ENCODE measurements around the gene CELSR3. TPM values are rescaled to one million over a fixed set of nuclear protein-coding genes. Genes with fewer than 3 reads are reported as not detected.

Gene CELSR3
- total RNA-seq, 2 experiments from 2014 or later, result 20.9 to 24.0 TPM

- no peak for DNase-seq
- CTCF ChIA-PET, result interaction anchor here (1.7 kb wide), 1 partner anchor 11 kb away, joined by 4 read pairs; no protein-coding TSS in a partner anchor
- no peak overlapping the region for H3K4me3 Mint-ChIP-seq
- H3K27ac Mint-ChIP-seq, result no peak overlapping the region
- ATAC-seq, result no peak
- no peaks in the 10 kb centered on the region for H3K9me3 Mint-ChIP-seq (ENCODE audit: low read depth)
- H3K27me3 Mint-ChIP-seq, result no peaks in the 10 kb centered on the region
- H3K36me3 Mint-ChIP-seq, result peaks cover 42% of the 10 kb centered on the region
- peaks cover 6% of the 10 kb centered on the region for H3K4me1 Mint-ChIP-seq
Measured at GRCh38 chr3:48695393-48695753, 32.7 kb upstream of the CELSR3 start.

GRCh38 chr3:48694610-48695392, 32.1 kb upstream of the CELSR3 start:
- ATAC-seq (no peak), DNase-seq (no peak)
- Mint-ChIP-seq H3K27me3 (no peaks in the 10 kb centered on the region), H3K36me3 (peaks cover 43% of the 10 kb centered on the region), H3K27ac (no peak overlapping the region), H3K4me3 (no peak overlapping the region), H3K9me3 (ENCODE audit: low read depth) (no peaks in the 10 kb centered on the region), H3K4me1 (peaks cover 6% of the 10 kb centered on the region)
- CTCF ChIA-PET, result interaction anchor here (1.7 kb wide), 1 partner anchor 10 kb away, joined by 4 read pairs; no protein-coding TSS in a partner anchor

DNA sequence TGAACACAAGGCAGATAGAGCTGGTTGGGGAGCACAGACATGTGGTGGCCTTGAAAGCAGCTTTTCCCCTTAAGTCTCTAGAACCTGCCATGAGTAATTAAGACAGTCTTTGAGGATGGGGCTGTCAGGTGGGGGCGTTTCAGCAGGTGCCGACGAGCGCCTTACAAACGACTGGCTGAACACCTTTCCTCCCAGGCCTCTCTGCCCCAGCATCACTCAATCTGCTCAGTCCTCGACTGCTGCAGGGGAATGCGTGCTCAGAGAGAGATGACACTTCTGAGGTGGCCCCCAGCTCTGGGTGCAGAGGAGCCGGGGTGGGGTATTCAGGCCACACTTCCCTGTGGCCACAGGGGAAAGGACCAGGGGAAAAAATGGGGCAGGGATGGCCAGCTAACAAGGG, 31.1 kb upstream of the CELSR3 start:
- DNase-seq, result no peak
- Mint-ChIP-seq H3K4me1 (peaks cover 5% of the 10 kb centered on the region), H3K36me3 (peaks cover 41% of the 10 kb centered on the region), H3K4me3 (no peak overlapping the region), H3K9me3 (ENCODE audit: low read depth) (no peaks in the 10 kb centered on the region), H3K27ac (no peak overlapping the region), H3K27me3 (no peaks in the 10 kb centered on the region)
- ATAC-seq, result no peak
- CTCF ChIA-PET, result interaction anchor here (0.6 kb wide), 1 partner anchor 29 kb away, joined by 3 read pairs; no protein-coding TSS in a partner anchor

GRCh38 chr3:48692551-48692950, 29.9 kb upstream of the CELSR3 start:
- ATAC-seq, result no peak

DNA sequence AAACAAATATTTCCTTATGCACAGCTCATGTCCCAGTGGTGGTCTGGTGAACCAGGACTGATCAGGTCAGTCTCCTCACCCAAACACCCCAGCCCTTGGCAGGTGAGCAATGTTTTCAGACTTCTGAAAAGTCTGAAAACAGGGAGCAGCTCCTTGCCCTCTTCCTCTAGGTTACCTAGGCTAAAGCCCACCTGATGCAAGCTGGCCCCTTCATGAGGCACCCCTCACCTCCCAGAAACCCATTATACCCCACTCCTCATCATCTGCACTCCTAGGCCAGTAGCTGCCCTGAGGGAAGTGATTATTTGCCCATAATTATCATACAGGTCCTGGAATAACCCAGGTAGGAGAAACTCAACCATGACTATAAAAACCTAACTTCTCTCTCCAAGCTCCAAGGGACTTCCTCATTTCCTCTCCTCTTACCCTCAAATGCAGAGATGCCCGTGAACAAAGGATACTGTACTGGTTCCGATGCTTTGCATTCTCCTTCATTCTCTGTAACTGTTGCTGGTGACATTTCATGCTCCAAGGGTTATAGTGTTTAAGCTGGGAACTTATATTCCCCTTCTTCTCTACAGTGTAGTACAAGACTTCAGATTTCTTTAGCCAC, 28.3 kb upstream of the CELSR3 start:
- Mint-ChIP-seq H3K4me1 (peaks cover 6% of the 10 kb centered on the region), H3K36me3 (peaks cover 42% of the 10 kb centered on the region), H3K27me3 (no peaks in the 10 kb centered on the region), H3K9me3 (ENCODE audit: low read depth) (no peaks in the 10 kb centered on the region), H3K4me3 (no peak overlapping the region), H3K27ac (peak overlapping the region; percentile 19)
- no peak for DNase-seq
- ATAC-seq, result no peak
- CTCF ChIA-PET, result interaction anchor here (1.3 kb wide), 1 partner anchor 18 kb away, joined by 3 read pairs; no protein-coding TSS in a partner anchor

More at GRCh38 chr3:48692551-48692950, 29.9 kb upstream of the CELSR3 start:
- H3K27me3 Mint-ChIP-seq, result no peaks in the 10 kb centered on the region
- CTCF ChIA-PET, result interaction anchor here (1.4 kb wide), 1 partner anchor 47 kb away, joined by 3 read pairs; no protein-coding TSS in a partner anchor
- no peak overlapping the region for H3K27ac Mint-ChIP-seq
- H3K4me1 Mint-ChIP-seq, result peaks cover 5% of the 10 kb centered on the region
- H3K4me3 Mint-ChIP-seq, result no peak overlapping the region
- no peak for DNase-seq
- H3K9me3 Mint-ChIP-seq (ENCODE audit: low read depth), result no peaks in the 10 kb centered on the region
- H3K36me3 Mint-ChIP-seq, result peaks cover 47% of the 10 kb centered on the region

DNA sequence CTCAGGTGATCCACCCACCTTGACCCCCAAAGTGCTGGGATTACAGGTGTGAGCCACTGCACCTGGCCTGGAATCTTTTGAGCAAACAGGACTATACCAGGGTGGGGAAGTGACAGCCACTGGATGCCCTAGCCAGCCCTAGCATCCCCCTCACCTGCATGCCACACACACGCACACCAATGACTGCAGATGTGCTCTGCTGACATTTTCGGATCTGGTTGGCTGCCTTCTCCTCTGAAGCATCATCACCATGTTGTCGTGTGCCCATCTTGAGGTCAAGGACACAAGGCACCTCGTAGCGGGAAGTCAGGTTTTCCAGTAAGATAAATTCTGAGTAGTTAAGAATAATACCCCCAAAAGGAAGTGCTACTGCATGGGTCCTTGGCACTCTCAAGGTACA, 26.7 kb upstream of the CELSR3 start:
- CTCF ChIA-PET, result no interaction called here
- DNase-seq (no peak), ATAC-seq (no peak)
- Mint-ChIP-seq H3K4me1 (peaks cover 13% of the 10 kb centered on the region), H3K36me3 (peaks cover 38% of the 10 kb centered on the region), H3K27me3 (no peaks in the 10 kb centered on the region), H3K9me3 (ENCODE audit: low read depth) (no peaks in the 10 kb centered on the region), H3K4me3 (no peak overlapping the region), H3K27ac (no peak overlapping the region)

- no peak for DNase-seq
- Mint-ChIP-seq H3K4me3 (no peak overlapping the region), H3K27me3 (no peaks in the 10 kb centered on the region), H3K4me1 (peaks cover 19% of the 10 kb centered on the region), H3K9me3 (ENCODE audit: low read depth) (no peaks in the 10 kb centered on the region), H3K27ac (no peak overlapping the region), H3K36me3 (peaks cover 37% of the 10 kb centered on the region)
- ATAC-seq, result no peak
- CTCF ChIA-PET, result interaction anchor here (0.7 to 1.4 kb wide), 2 partner anchors 32 to 53 kb away, joined by 3 to 4 read pairs; partner anchors contain the start of gene SLC26A6
Measured at GRCh38 chr3:48688737-48689075, 26.0 kb upstream of the CELSR3 start.

GRCh38 chr3:48688032-48688736, 25.5 kb upstream of the CELSR3 start:
- Mint-ChIP-seq H3K27me3 (no peaks in the 10 kb centered on the region), H3K27ac (peak overlapping the region; percentile 43), H3K4me3 (no peak overlapping the region), H3K4me1 (peaks cover 24% of the 10 kb centered on the region), H3K36me3 (peaks cover 33% of the 10 kb centered on the region), H3K9me3 (ENCODE audit: low read depth) (no peaks in the 10 kb centered on the region)
- CTCF ChIA-PET, result interaction anchor here (0.7 to 1.4 kb wide), 2 partner anchors 31 to 53 kb away, joined by 3 to 4 read pairs; partner anchors contain the start of gene SLC26A6
- no peak for DNase-seq
- no peak for ATAC-seq

- H3K27ac Mint-ChIP-seq, result peak overlapping the region; percentile 8
- no peaks in the 10 kb centered on the region for H3K9me3 Mint-ChIP-seq (ENCODE audit: low read depth)
- H3K36me3 Mint-ChIP-seq, result peaks cover 26% of the 10 kb centered on the region
- H3K27me3 Mint-ChIP-seq, result no peaks in the 10 kb centered on the region
- CTCF ChIA-PET, result interaction anchor here (1.0 to 2.0 kb wide), 8 partner anchors 19 to 406 kb away, joined by 4 to 14 read pairs (median 6); partner anchors contain the start of genes CELSR3, QRICH1 and UQCRC1
- peaks cover 24% of the 10 kb centered on the region for H3K4me1 Mint-ChIP-seq
- DNase-seq, result no peak
- ATAC-seq, result no peak
- no peak overlapping the region for H3K4me3 Mint-ChIP-seq
Measured at GRCh38 chr3:48687220-48687678, 24.6 kb upstream of the CELSR3 start.

DNA sequence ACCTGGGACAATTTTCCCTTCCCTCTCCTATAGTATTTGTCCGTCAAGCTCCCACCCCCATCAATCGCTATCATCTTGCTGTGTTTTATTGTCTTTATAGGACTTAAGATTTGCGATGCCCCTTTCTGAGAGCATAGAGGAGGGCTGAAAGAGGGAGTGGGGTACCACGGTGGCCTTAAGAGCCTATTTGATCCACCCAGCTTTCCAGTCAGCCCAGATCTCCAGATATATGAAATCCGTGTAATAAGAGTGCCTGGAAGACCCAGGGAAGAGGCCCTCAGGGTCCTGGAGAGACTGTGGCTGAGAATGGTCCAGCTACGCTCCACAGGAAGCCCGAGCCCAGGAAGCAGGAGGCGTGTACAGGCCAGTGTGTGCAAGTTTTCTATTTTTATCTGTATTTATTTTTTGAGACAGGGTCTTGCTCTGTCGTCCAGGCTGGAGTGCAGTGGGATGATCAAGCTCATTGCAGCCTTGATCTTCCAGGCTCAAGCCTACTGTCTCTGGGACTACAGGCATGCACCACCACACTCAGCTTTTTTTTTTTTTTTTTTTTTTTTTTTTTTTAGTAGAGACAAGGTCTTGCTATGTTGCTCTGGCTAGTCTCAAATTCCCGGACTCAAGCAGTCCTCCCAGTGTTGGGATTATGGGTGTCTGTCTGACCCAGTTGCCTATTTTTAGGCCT, 24.0 kb upstream of the CELSR3 start:
- no peaks in the 10 kb centered on the region for H3K27me3 Mint-ChIP-seq

DNA sequence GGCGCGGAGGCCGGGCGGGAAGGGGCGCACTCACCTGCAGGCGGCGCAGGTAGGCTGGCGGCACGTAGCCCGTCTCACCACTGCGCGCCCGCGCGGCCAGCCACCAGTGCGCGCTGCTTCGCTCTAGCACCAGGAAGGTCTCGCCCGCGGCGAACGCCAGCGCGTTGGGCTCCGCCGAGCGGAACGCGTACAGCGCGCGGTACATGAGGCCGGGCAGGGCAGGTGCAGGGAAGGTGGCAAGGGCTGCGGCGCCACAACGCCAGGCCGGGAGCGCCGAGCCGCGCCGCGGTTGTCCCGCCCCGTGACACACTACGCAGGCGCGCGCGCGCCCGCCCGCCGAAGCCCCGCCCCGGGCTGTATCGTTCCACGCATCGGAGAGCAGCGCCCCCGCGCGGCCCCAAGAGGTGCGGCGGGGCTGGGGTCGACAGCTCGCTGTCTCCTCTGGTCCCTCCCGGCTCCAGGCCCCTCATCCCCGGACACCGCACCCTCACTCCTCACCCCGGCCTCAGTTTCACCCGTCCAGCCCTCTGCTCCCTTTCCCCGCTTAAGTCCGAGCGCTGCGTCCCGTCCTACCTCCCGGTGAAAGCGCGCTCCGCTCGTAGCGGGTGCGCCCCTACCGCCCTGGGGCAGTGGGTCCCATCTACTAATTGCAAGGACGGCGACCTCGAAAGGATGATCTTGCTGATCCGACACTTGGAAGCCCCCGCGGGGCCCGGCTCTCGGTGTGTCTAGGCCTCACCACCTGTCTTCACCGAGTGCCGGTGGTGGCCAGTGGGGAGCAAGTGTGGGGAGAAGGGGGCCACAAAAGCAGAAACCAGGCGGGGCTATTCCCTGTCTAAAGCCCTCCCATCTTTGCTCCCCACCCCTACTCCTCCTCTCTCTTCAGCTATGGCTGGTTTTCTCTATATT, 23.2 kb upstream of the CELSR3 start, which contains the start of gene NCKIPSD:
NCKIPSD (minus strand) TSS at position 313 of the 909 bp plus-strand sequence; CDS start at position 205, 108 bp downstream.
- Mint-ChIP-seq H3K4me1 (peaks cover 23% of the 10 kb centered on the region), H3K27ac (peak within 1 kb of the TSS; percentile 83), H3K9me3 (ENCODE audit: low read depth) (no peaks in the 10 kb centered on the region), H3K27me3 (no peaks in the 10 kb centered on the region), H3K36me3 (peaks cover 23% of the 10 kb centered on the region), H3K4me3 (peak within 1 kb of the TSS; percentile 90)
- ATAC-seq (peak; percentile 91), DNase-seq (peak; percentile 91)
- CTCF ChIA-PET, result interaction anchor here (0.6 to 2.0 kb wide), 36 partner anchors 8 to 411 kb away, joined by 3 to 14 read pairs (median 4); partner anchors contain the start of genes CELSR3, QRICH1, SLC25A20 and SLC26A6

More for the DNA sequence above, 24.0 kb upstream of the CELSR3 start:
- CTCF ChIA-PET, result interaction anchor here (0.6 to 2.0 kb wide), 30 partner anchors 9 to 406 kb away, joined by 3 to 14 read pairs (median 4); partner anchors contain the start of genes CELSR3, QRICH1, SLC25A20 and SLC26A6
- no peak for DNase-seq
- Mint-ChIP-seq H3K4me1 (peaks cover 24% of the 10 kb centered on the region), H3K4me3 (peak overlapping the region; percentile 90), H3K36me3 (peaks cover 27% of the 10 kb centered on the region), H3K27ac (peak overlapping the region; percentile 38), H3K9me3 (ENCODE audit: low read depth) (no peaks in the 10 kb centered on the region)
- no peak for ATAC-seq

GRCh38 chr3:48685293-48685602, 22.6 kb upstream of the CELSR3 start:
- no peaks in the 10 kb centered on the region for H3K9me3 Mint-ChIP-seq (ENCODE audit: low read depth)
- peaks cover 28% of the 10 kb centered on the region for H3K36me3 Mint-ChIP-seq
- H3K4me1 Mint-ChIP-seq, result peaks cover 23% of the 10 kb centered on the region
- peak overlapping the region; percentile 90 for H3K4me3 Mint-ChIP-seq
- ATAC-seq (no peak), DNase-seq (no peak)
- H3K27ac Mint-ChIP-seq, result peak overlapping the region; percentile 83
- no peaks in the 10 kb centered on the region for H3K27me3 Mint-ChIP-seq
- CTCF ChIA-PET, result interaction anchor here (0.7 to 2.0 kb wide), 33 partner anchors 7 to 375 kb away, joined by 3 to 14 read pairs (median 4); partner anchors contain the start of genes CELSR3, IP6K2, NDUFAF3 and SLC25A20

Data from activated CD8-positive, alpha-beta memory T cell treated with anti-CD3 and anti-CD28 coated beads, Interleukin-2, amount 10 ng/mL, durations not matched to agents 7 days and 5 days (primary cell).